HG02840 (cell line): ENCODE results near the gene GMCL2.

Source experiments
- ATAC-seq: cut with Tn5 transposase; IDR thresholded peaks from one replicate; pipeline ENCODE4 v1.9.1; 2021; ENCODE audit warnings: mild to moderate bottlenecking, moderate library complexity, moderate number of reproducible peaks; ENCODE audit not compliant: unreplicated experiment, low FRiP score

Gene GMCL2

DNA sequence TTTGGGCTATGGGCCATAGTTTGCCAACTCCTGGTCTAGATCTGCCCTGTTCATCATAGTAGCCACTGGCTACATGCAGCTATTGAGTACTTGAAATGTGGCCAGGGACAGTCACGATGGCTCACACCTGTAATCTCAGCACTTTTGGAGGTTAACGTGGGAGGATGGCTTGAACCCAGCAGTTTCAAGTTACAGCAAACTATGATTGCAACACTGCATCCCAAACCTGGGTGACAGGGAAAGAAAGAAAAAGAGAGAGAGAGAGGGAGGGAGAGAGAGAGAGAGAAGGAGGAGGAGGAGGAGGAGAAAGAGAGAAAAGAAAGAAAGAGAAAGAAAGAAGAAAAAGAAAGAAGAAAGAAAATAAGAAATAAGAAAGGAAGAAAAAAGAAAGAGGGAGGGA is 5.1 kb upstream of the GMCL2 start:
- ATAC-seq: no peak

GRCh38 chr5:178191661-178192060 is 4.5 kb upstream of the GMCL2 start:
- no peak for ATAC-seq

DNA sequence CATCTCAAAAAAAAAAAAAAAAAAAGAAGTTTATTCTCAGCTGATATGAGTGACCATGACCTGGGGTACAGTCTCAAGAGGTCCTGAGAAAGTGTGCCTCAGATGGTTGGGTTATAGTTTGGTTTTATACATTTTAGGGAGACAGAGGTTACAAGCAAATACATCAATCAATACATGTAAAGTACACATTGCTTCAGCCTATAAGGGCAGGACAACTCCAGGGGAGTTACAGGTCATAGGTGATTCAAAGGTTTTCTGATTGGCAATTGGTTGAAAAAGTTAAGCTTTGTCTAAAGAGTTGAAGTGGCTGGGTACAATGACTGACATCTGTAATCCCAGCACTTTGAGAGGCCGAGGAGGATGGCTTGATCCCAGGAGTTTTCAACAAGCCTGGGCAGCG is 2.3 kb upstream of the GMCL2 start:
- no peak for ATAC-seq

DNA sequence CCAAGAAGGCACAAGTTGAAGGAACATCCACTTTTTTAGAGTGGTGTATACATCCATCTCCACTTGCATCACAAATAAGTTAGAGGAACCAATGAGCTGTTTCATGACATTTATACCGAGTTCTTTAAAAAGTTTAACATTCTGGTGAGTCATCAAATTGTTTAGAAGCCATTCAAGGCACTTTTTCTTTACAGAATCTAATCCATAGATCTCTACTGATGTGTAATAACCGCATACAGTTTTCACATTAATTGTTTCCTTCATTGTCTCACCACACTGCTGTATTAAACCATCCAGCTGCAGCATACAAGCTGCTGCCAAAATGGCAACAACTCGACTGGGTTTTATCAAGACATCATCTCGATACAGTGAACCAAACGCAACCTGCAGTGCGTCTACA is 744 bp downstream of the GMCL2 start:
- no peak for ATAC-seq

- no peak for ATAC-seq
Measured at GRCh38 chr5:178182158-178182876, 4.9 kb downstream of the GMCL2 start.

- ATAC-seq: no peak
Measured at GRCh38 chr5:178180141-178180863, 6.9 kb downstream of the GMCL2 start.

GRCh38 chr5:178177569-178177968 is 9.6 kb downstream of the GMCL2 start:
- ATAC-seq: no peak

DNA sequence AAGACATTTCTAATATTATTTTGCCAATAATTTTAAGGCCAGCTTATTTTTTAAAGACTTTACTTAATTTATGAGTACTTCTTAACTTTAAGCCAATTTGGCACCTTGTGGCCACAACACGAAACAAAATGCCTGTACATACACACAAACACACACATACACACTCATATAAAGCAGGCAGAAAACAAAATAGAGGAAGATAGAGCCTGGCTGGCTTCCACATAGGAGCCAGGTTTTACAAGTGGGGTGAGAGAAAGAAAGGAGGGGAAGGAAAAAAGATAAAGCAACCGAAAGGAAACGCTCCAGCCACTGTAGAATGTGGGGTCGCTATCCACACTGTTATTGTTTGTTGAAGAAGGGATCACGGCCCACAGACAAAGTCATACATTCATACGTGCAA is 10.4 kb downstream of the GMCL2 start:
- no peak for ATAC-seq

GRCh38 chr5:178174456-178174855 is 12.7 kb downstream of the GMCL2 start:
- no peak for ATAC-seq

DNA sequence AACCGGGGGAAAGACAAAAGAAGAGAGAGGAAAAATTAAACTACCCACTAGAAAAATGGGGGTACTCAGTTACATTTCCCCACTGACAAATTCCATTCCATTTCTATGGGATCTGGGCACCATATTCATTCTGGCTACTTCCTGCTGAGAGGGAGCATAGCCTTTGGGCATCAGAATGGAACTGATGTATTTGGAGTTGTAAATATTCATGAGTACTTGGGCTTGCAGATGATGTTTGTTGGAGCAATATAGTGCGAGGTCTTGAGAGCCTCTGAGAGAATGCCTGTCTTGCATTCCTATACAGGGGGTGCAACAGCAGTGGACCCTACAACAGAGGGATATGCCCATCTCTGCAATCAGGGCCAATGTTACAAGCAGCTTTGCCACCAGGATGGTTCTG is 16.7 kb downstream of the GMCL2 start:
- ATAC-seq: no peak

GRCh38 chr5:178165581-178165980 is 21.6 kb downstream of the GMCL2 start:
- ATAC-seq: no peak

DNA sequence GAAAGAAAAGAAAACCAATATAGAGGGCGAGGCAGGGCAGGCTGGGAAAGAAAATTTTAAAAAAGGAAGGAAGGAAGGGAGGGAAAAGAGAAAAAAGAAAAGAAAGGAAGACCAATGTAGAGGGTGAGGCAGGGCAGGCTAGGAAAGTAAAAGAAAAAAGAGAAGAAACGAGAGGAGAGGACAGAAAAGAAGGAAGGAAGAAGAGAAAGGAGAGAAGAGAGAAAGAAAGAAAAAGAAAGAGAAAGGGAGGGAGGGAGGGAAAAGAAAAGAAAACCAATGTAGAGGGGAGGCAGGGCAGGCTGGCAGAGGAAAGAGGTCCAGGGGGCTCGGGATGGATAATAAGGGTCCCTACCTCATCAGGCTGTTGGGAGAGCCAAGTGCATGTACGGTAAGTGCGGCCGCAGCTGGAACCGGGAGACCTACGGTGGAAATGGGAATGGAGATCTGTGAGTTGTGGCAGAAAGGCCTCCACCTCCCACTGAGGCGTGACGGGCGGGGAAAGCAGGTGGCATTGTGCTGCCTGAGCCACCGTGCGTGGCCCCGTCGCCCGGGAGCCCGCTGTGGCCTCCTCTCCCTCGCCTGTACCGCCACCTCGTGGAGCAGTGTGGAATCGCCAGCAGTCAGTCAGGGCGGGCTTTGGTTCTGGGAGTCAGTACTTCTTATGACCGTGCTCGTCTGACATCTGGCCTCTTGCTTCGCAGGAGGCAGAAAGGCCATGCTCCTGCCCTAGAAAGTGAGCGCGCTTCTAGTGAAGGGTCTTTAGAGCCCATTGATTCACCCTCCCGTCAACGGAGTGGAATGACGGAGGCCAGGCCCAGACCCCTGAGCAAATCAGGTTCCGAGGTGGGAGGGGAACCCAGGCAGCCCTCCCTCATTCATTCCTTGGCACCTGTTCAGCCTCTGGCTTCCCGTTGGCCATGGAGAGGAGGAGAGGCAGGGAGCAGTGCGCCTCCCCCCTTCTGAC is 23.1 kb downstream of the GMCL2 start:
- ATAC-seq: peak; percentile 80

GRCh38 chr5:178162481-178162880 is 24.7 kb downstream of the GMCL2 start:
- ATAC-seq: no peak

GRCh38 chr5:178160176-178160575 is 27.0 kb downstream of the GMCL2 start:
- ATAC-seq: no peak

- no peak for ATAC-seq
Measured at GRCh38 chr5:178155065-178155464, 32.1 kb downstream of the GMCL2 start.

GRCh38 chr5:178153530-178154340 is 33.4 kb downstream of the GMCL2 start, which contains the start of gene NHP2:
NHP2 (minus strand) TSS chr5:178153885; CDS start chr5:178153817, 68 bp downstream.
- peak; percentile 98 for ATAC-seq

DNA sequence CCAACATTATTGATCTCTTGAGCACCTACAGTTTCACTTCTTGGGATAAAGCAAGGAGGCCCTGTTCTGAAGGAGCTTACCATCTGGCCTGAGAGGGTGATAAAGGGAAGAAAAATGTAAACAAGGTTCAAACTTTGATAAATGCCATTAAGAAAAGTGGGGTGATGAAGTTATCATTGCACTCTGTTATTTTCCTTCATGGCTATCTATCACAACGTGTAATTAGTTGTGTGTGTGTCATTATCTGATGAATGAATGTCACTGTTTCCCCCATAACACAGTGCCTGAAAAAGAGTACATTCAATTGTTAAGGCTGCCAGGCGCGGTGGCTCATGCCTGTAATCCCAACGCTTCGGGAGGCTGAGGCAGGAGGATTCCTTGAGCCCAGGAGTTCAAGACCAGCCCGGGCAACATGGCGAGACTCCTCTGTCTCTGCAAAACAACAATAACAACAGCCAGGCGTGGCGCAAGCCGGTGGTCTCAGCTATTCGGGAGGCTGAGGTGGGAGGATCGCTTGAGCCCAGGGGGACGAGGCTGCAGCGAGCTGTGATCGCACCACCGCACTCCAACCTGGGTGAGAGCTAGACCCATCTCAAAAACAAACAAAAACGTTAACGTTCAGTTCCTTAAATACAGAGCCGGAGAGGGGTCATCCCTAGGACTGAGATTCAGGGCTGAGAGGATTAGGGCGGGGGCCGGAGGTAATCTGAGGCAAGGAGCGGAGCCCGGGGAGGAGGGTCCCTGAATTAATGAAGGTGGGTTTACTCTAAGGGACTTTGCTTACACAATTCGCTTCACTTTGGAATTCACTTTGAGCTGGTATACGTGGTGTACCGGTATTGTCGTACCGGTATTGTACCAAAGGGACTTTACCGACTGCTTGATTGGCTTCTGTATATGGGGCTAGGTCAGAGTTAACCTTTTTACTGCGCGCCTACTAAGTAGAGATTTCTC is 34.4 kb downstream of the GMCL2 start:
- no peak for ATAC-seq

DNA sequence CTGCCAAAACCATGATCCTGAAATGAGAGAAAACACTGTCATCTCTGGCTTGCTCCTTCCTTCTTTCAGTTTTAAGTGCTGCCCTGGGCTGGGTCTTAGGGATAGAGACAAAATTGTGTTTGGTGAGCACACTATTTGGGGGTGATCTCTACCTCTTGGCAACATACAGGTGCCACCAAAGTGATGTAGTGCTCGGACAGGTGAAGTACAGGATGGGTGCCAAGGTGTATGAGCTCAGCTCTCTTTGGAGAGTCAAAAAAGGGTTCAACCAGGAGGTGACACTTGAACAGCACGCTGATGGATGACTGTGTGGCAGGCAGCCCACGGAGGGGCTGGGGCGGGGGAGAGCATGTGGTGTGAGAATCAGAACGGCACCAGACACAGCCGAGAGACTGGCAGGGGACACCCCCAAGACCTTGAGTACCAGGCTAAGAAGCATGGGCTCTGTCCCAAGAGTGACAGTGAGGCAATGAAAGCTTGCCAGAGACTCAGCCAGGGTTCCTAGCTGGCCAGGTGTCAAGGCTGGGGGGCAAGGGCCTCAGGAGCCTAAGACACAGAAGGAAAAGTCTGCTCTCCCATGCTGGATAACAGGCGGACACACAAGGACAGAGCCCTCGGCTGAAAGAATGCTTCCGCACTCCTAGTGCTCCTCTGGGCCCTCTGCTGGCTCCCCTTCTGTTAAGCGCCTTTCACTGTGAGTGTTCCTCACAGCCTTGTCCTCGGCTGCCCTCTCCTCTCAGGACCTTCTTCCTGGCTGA is 36.0 kb downstream of the GMCL2 start:
- no peak for ATAC-seq
